Hindlimb muscle (tissue), 1 donor: ENCODE results near the gene ZNF385A. TPM values are rescaled to one million over a fixed set of nuclear protein-coding genes. Genes with fewer than 3 reads are reported as not detected.
A peak's percentile ranks its signal among the peaks of the same experiment; 100 is the strongest.

Experiments used
- DNase-seq: peaks from one replicate; pipeline ENCODE4 v3.0.0-alpha.2; 2013
- polyA plus RNA-seq: library from polyadenylated mRNA; unstranded; fragments of 120-200 nt; gene quantifications from one replicate; pipeline ENCODE4 v1.2.1, GENCODE V29; 2013; ENCODE audit not compliant: insufficient read length

ZNF385A gene
- 17.3 TPM for polyA plus RNA-seq

- DNase-seq: no peak
These were observed at the start of gene ZNF385A for GRCh38 chr12:54384591-54385041. Gene ZNF385A, minus strand, starts transcription at chr12:54384733. Its CDS starts 219 bp downstream, at chr12:54384514.

DNA sequence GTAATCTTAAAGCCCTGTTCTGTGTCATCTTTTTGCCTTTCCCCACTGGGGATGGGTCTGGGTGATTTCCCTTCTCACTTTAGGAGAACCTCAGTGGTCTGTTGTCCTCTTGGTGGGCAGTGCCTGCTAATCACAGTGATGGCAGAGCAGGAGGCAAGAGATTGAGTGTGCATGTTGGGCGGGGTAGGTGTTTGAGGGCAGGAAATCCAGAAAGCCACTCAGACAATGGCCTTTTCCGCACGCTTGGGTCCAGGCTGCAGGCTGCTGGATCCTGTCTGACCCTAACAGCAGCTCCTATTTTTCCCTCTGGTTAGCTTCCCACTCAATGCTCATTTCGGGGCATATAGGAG, 48.3 kb upstream of the ZNF385A start:
- no peak for DNase-seq

GRCh38 chr12:54431911-54432814, 47.6 kb upstream of the ZNF385A start:
- no peak for DNase-seq

- DNase-seq: no peak
These were observed 46.0 kb upstream of the ZNF385A start for GRCh38 chr12:54430471-54431069.

DNA sequence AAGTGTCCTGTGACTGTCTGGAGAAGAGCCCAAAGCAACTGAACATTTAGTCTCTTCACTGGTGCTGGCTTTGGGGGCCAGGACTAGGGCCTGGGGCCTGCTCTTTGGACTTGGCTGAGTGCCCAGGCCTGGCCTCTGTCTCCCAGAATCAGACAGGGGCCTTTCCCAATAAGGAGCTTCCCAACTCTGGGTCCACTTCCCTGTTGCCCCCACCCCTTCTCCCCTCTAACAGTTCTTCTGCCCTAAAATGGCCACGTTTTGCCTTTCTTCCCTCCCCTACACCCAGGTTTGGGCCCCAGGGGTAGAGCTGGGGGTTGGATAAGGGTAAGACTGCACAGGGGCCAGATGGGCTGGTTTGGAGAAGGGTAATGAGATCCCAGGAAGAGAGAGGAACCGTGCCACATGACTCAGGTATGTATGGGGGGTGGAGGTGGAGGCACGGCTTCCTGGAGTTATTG, 44.5 kb upstream of the ZNF385A start:
- no peak for DNase-seq

GRCh38 chr12:54428050-54429013, 43.8 kb upstream of the ZNF385A start:
- no peak for DNase-seq

DNA sequence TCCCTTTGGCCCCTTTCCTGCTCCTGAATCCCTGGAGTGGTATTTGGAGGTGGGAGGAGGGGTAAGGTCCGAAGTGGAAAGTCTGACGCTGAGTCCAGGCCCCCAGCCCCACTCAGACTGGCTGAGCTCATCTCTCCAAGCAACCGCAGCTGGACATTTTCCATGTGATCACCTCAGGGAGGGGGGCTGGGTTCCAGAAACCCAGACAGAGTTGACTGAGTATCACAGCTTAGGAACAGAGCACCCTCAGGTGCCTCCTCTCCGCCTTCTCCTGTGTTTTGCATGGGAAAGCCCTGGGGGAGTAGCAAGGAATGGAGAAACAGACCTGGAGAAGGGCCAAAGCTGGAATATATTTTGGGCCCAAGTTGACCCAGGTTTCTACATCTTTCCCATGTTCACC, 42.6 kb upstream of the ZNF385A start:
- DNase-seq: no peak

- DNase-seq: no peak
These were observed 42.2 kb upstream of the ZNF385A start for GRCh38 chr12:54426690-54427089.

DNA sequence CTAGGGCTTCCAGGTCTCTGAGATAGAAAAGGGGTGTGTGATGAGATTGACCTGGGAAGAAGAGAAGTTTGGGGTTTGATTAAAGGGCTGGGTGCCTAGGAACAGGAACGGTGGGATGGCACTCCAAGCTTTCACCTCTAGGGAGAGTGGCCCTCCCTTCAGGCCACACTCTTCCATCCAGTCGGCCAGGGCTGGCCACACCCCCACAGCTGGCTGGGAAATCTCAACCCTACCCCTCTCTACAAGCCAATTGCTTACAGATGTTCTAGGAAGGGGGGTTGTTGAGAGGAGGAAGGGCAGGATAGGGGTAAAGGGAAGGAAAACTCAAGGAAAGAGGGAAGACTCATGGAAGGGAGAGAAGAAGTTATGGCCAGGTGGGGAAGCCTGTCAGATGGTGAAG, 41.2 kb upstream of the ZNF385A start:
- DNase-seq: no peak

DNA sequence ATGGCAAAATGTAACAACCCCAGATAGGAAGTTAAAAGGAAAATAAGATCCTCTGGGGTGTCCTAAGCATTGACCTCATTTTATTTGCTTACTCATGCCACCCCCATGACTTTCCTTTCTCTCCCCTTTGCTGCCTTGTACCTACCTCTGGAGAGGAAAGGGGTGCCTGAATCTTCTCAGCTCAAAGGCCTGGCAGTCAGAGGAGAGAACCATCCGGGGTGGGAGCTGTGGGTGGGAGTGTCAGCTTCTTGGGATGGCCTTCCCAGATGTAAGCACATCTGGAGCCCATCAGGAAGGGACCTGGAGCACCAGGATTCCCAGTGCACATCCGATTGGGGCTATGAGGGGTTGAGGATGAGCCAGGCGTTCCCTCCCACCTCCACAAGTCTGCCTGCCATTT, 39.7 kb upstream of the ZNF385A start:
- no peak for DNase-seq

- DNase-seq: no peak
These were observed 39.2 kb upstream of the ZNF385A start for GRCh38 chr12:54423816-54424150.

DNA sequence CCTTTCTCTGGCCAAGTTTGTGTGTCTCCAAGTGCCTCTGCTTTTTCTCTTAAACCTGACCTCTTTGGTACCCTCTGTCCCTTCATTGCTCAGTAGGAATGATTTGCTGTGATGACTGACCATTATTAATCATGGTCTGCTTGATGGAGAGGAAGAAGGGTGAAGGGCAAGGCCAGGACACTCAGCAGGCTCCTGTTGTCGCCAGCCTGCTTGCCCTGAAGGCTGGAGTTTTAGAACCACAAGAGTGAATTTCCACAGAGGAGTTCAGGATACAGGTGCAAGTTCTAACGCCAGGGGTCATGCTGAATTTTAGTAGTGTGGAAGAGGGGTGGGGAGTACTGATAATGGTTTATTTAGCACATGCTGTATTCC, 37.3 kb upstream of the ZNF385A start:
- no peak for DNase-seq

GRCh38 chr12:54421175-54421878, 36.8 kb upstream of the ZNF385A start:
- DNase-seq: no peak

GRCh38 chr12:54420766-54421144, 36.2 kb upstream of the ZNF385A start:
- DNase-seq: no peak

- peak; percentile 77 for DNase-seq
These were observed 34.8 kb upstream of the ZNF385A start, which contains the start of gene ITGA5 for GRCh38 chr12:54419088-54419887. Gene ITGA5, minus strand, starts transcription at chr12:54419266. Its CDS starts 68 bp downstream, at chr12:54419198.

- DNase-seq: no peak
These were observed 34.0 kb upstream of the ZNF385A start for GRCh38 chr12:54418441-54419087.

DNA sequence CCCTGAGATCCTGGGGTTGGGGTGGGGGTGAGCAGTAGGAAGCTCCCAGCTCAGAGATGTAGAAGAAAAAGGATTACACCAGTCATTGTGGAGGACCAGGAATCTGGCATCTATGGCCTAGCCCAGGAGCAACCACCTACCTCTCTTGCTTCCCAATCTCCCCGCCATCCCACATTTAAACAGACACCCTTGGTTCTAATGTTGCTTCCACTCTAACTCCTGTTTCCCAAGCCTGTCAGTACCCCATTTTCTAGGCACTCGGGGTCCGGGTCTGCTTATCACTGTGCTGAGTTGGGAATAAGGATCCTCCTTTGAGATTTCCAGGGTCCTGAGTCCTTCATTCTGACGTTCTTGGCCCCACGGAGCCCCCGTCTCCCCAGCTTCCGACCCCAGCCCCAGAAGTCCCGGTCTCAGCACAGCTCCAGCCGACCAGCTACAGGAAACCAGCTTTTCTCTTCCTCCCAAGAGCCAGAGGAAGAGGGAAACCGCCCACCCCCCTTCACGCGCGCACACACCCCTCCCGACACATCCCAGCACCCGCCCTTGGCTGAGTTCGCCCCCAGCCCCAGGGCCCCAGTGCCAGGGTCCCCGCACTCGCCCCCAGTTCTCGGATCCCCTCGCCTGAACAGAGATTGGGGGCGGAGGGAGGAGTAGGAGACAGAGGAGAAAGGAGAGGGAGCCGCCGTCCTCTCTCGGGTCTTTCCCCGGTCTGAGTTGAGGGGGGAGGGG, 33.3 kb upstream of the ZNF385A start:
- no peak for DNase-seq

- no peak for DNase-seq
These were observed 32.4 kb upstream of the ZNF385A start for GRCh38 chr12:54416687-54417603.
